IMR-90 (cell line): ENCODE measurements around the gene GDI2. TPM values are rescaled to one million over a fixed set of nuclear protein-coding genes. Genes with fewer than 3 reads are reported as not detected.

Experiments used
- ATAC-seq: fragments of 200-7000 bp; cut with Tn5 transposase; 2 replicates; pipeline ENCODE4 v1.9.1; 2020; ENCODE audit warnings: low read depth, mild to moderate bottlenecking, moderate library complexity
- BruUV-seq: library from RNA; stranded (reverse); fragments of 400-500 nt; replicated peaks from 2 replicates; lab custom pipeline; 2021; lab: Mats Ljungman, UMichigan
- CTCF ChIA-PET: fragments of 300-600 bp; formaldehyde crosslinking; extraction: SDS; loops from one replicate; lab custom pipeline; 2021; ENCODE audit warnings: antibody characterized with exemption; lab: Yijun Ruan, JAX
- POLR2A ChIA-PET: fragments of 300-600 bp; sonication (Branson Sonifier 250); formaldehyde crosslinking; loops from one replicate; lab custom pipeline; 2022; ENCODE audit warnings: antibody characterized with exemption; ENCODE audit not compliant: unreplicated experiment; lab: Charles Lee
- DNase-seq: peaks from one replicate; pipeline ENCODE4 v3.0.0; 2013
- H2AFZ ChIP-seq: replicated peaks from 2 replicates; pipeline ENCODE3; 2013; ENCODE audit warnings: low read length, mild to moderate bottlenecking; ENCODE audit not compliant: poor library complexity
- H2AK5ac ChIP-seq: 2 replicates; pipeline ENCODE4 v1.6.1; 2013; ENCODE audit warnings: low read depth, low read length, inconsistent platforms
- H2AK9ac ChIP-seq: replicated peaks from 2 replicates; pipeline ENCODE3; 2013; ENCODE audit warnings: mild to moderate bottlenecking, low read depth, low read length, moderate library complexity; ENCODE audit not compliant: poor library complexity
- H2BK120ac ChIP-seq: 2 replicates; pipeline ENCODE4 v1.6.1; 2013; ENCODE audit warnings: low read depth, low read length, inconsistent platforms
- H2BK15ac ChIP-seq: 3 replicates; pipeline ENCODE4 v1.6.1; 2013; ENCODE audit warnings: low read depth, low read length, inconsistent platforms
- H2BK20ac ChIP-seq: 2 replicates; pipeline ENCODE4 v1.6.1; 2013; ENCODE audit warnings: low read depth, mild to moderate bottlenecking, inconsistent platforms, low read length, moderate library complexity
- H2BK5ac ChIP-seq: 2 replicates; pipeline ENCODE4 v1.6.1; 2013; ENCODE audit warnings: mild to moderate bottlenecking, low read depth, low read length, inconsistent platforms; ENCODE audit not compliant: poor library complexity, severe bottlenecking
- H3K14ac ChIP-seq: replicated peaks from 2 replicates; pipeline ENCODE4 v1.6.1; 2013; ENCODE audit warnings: low read depth, low read length, inconsistent platforms
- H3K18ac ChIP-seq: 2 replicates; pipeline ENCODE4 v1.6.1; 2013; ENCODE audit warnings: low read depth, low read length, control low read depth
- H3K23ac ChIP-seq: 2 replicates; pipeline ENCODE4 v1.6.1; 2013; ENCODE audit warnings: low read depth, low read length, inconsistent platforms
- H3K27ac ChIP-seq: 2 replicates; pipeline ENCODE4 v1.5.1; 2013; ENCODE audit warnings: mild to moderate bottlenecking, control low read depth, low read length; ENCODE audit not compliant: insufficient read depth
- H3K27me3 ChIP-seq: 2 replicates; pipeline ENCODE4 v1.6.1; 2013; ENCODE audit warnings: low read length; ENCODE audit not compliant: control insufficient read depth, insufficient read depth
- H3K36me3 ChIP-seq: 2 replicates; pipeline ENCODE4 v1.6.1; 2013; ENCODE audit warnings: low read length, mixed read lengths; ENCODE audit not compliant: control insufficient read depth, insufficient read depth
- H3K4ac ChIP-seq: 2 replicates; pipeline ENCODE4 v1.6.1; 2013; ENCODE audit warnings: low read depth, low read length, inconsistent platforms
- H3K4me1 ChIP-seq: 2 replicates; pipeline ENCODE4 v1.6.1; 2013; ENCODE audit warnings: low read length, mixed read lengths; ENCODE audit not compliant: control insufficient read depth, insufficient read depth
- H3K4me2 ChIP-seq: 2 replicates; pipeline ENCODE4 v1.6.1; 2013; ENCODE audit warnings: low read depth, mild to moderate bottlenecking, control low read depth, low read length, moderate library complexity
- H3K4me3 ChIP-seq: 2 replicates; pipeline ENCODE4 v1.5.1; 2013; ENCODE audit warnings: low read depth, mild to moderate bottlenecking, control low read depth, low read length, moderate library complexity; ENCODE audit not compliant: insufficient read depth
- H3K56ac ChIP-seq: 2 replicates; pipeline ENCODE4 v1.6.1; 2013; ENCODE audit warnings: low read length, inconsistent platforms; ENCODE audit not compliant: insufficient read depth; ENCODE audit errors: extremely low read depth
- H3K79me1 ChIP-seq, 2 experiments: 2 replicates each; pipeline ENCODE4 v1.6.1; 2013; ENCODE audit warnings: low read length in 2 of 2, inconsistent platforms in 1 of 2, low read depth in 1 of 2
- H3K9ac ChIP-seq: 2 replicates; pipeline ENCODE4 v1.6.1; 2013; ENCODE audit warnings: low read depth, low read length, control low read depth
- H3K9me1 ChIP-seq: 2 replicates; pipeline ENCODE4 v1.6.1; 2013; ENCODE audit warnings: low read length, inconsistent platforms; ENCODE audit not compliant: insufficient read depth
- H3K9me3 ChIP-seq: 2 replicates; pipeline ENCODE4 v1.6.1; 2013; ENCODE audit warnings: low read length; ENCODE audit not compliant: control insufficient read depth, insufficient read depth
- H4K20me1 ChIP-seq: 2 replicates; pipeline ENCODE4 v1.6.1; 2013; ENCODE audit warnings: low read length, inconsistent platforms; ENCODE audit not compliant: insufficient read depth
- H4K5ac ChIP-seq: 2 replicates; pipeline ENCODE4 v1.6.1; 2013; ENCODE audit warnings: mild to moderate bottlenecking, low read depth, low read length, control low read depth
- H4K8ac ChIP-seq, 2 experiments: 2 replicates each; pipeline ENCODE4 v1.6.1; 2013; ENCODE audit warnings: low read depth in 2 of 2, low read length in 2 of 2, control low read depth in 1 of 2, inconsistent platforms in 1 of 2
- H4K91ac ChIP-seq: 2 replicates; pipeline ENCODE4 v1.6.1; 2013; ENCODE audit warnings: low read depth, low read length, inconsistent platforms; ENCODE audit not compliant: insufficient read depth
- BHLHE40 ChIP-seq: fragments of 150-350 bp; IDR thresholded peaks from 2 replicates; pipeline ENCODE4 v1.6.1; 2016; ENCODE audit warnings: mild to moderate bottlenecking, low read depth, low read length
- CTCF ChIP-seq: conservative IDR thresholded peaks from 2 replicates; pipeline ENCODE4 v1.5.1; 2012; ENCODE audit warnings: mild to moderate bottlenecking, low read depth, low read length, improper control_type of control experiment
- ELK1 ChIP-seq: fragments of 150-350 bp; IDR thresholded peaks from 2 replicates; pipeline ENCODE4 v1.6.1; 2016; ENCODE audit warnings: low read depth, mild to moderate bottlenecking, low read length, moderate library complexity, borderline replicate concordance
- FOS ChIP-seq: fragments of 150-350 bp; IDR thresholded peaks from 2 replicates; pipeline ENCODE4 v1.6.1; 2016; ENCODE audit warnings: low read depth, low read length
- MXI1 ChIP-seq: IDR thresholded peaks from 2 replicates; pipeline ENCODE4 v1.6.1; 2012; ENCODE audit warnings: low read depth, mild to moderate bottlenecking, low read length, moderate library complexity, borderline replicate concordance
- NFE2L2 ChIP-seq: fragments of 150-350 bp; IDR thresholded peaks from 2 replicates; pipeline ENCODE4 v1.6.1; 2016; ENCODE audit warnings: low read depth, mild to moderate bottlenecking, low read length
- POLR2A ChIP-seq: IDR thresholded peaks from 2 replicates; pipeline ENCODE4 v1.6.1; 2012; ENCODE audit warnings: mild to moderate bottlenecking, low read depth, low read length
- RCOR1 ChIP-seq: IDR thresholded peaks from 2 replicates; pipeline ENCODE4 v1.6.1; 2012; ENCODE audit warnings: mild to moderate bottlenecking, low read length, improper control_type of control experiment; ENCODE audit not compliant: insufficient replicate concordance
- RFX5 ChIP-seq: IDR thresholded peaks from 2 replicates; pipeline ENCODE4 v1.8.0; 2012; ENCODE audit warnings: low read depth, mild to moderate bottlenecking, low read length, moderate library complexity
- SMC3 ChIP-seq: fragments of 150-350 bp; IDR thresholded peaks from 2 replicates; pipeline ENCODE4 v1.6.1; 2016; ENCODE audit warnings: low read depth, mild to moderate bottlenecking, antibody characterized with exemption, low read length, moderate library complexity
- WGBS, 2 experiments: methylation state at CpG; one replicate each; pipeline versions ENCODE4 v1.1.5 to v1.1.7; 2013; ENCODE audit warnings: missing lambda C conversion rate in 2 of 2; ENCODE audit not compliant: insufficient read length in 1 of 2; ENCODE audit errors: extremely low coverage in 2 of 2; 5-methylcytosine and 5-hydroxymethylcytosine counted together
- dilution Hi-C: fragments of 300-500 bp; cut with HindIII; formaldehyde crosslinking; loops from one replicate; pipeline ENCODE4 v1.14.3; 2018; ENCODE audit warnings: low sequenced_read_pairs; ENCODE audit not compliant: unreplicated experiment
- in situ Hi-C: fragments of 300-500 bp; cut with MboI; formaldehyde crosslinking; loops from 3 replicates; pipeline ENCODE4 v1.14.3; 2019; ENCODE audit warnings: low sequenced_read_pairs, inconsistent platforms, mixed read lengths
- intact Hi-C: fragments of 100-400 bp; cut with micrococcal nuclease; formaldehyde crosslinking; loops from 2 replicates; pipeline ENCODE4 v1.10.0; 2022
- polyA plus RNA-seq, 3 experiments: library from polyadenylated mRNA; depleted of rRNA; stranded (reverse); fragments of >200 nt; gene quantifications; 2 replicates each; pipeline ENCODE4 v1.2.3, GENCODE V29; 2012; ENCODE audit warnings: low replicate concordance in 1 of 3
- total RNA-seq: library from RNA; depleted of rRNA; stranded (reverse); fragments of >200 nt; gene quantifications from 2 replicates; pipeline ENCODE4 v1.2.3, GENCODE V29; 2012

The GDI2 gene
- total and polyA plus RNA-seq, 2 of the 4 experiments (the other 2 are of a cell fraction) = 171 to 396 TPM

GRCh38 chr10:5809527-5810154, 3.6 kb downstream of the GDI2 start:
- no peak overlapping the region for H3K4me3 ChIP-seq
- dilution Hi-C loops (no loop called here), in situ Hi-C loops (no loop called here), intact Hi-C loops (loop anchor here (5.0 kb wide), 2 partner anchors 78 to 122 kb away; partner anchors contain the start of gene ANKRD16)
- H4K91ac ChIP-seq = no peak overlapping the region
- no peak overlapping the region for H2BK120ac ChIP-seq
- H2BK5ac ChIP-seq = no peak overlapping the region
- peaks cover 6% of the 10 kb centered on the region for H3K4me1 ChIP-seq
- H3K27me3 ChIP-seq = no peaks in the 10 kb centered on the region
- 0 out of 2 replicates have a peak overlapping the region, but pooled peaks have one; percentile 15 for H3K23ac ChIP-seq
- H3K9ac ChIP-seq = no peak overlapping the region
- ChIA-PET CTCF (no interaction called here), POLR2A (no interaction called here)
- H2AFZ ChIP-seq = no peak overlapping the region
- DNase-seq = peak; percentile 1
- no peak overlapping the region for H3K14ac ChIP-seq
- BruUV-seq = no TSS peak
- no peak overlapping the region for H4K8ac ChIP-seq
- no peak overlapping the region for H2BK20ac ChIP-seq
- H3K9me1 ChIP-seq = peaks cover 6% of the 10 kb centered on the region; the same call in 1 of the 2 replicates
- H3K56ac ChIP-seq = no peak overlapping the region
- H3K4me2 ChIP-seq = peak overlapping the region; percentile 71
- H2BK15ac ChIP-seq = no peak overlapping the region
- no peak for ATAC-seq
- no peak overlapping the region for H4K5ac ChIP-seq
- H2AK5ac ChIP-seq = no peak overlapping the region
- no peaks in the 10 kb centered on the region for H3K9me3 ChIP-seq
- H3K4ac ChIP-seq = no peak overlapping the region
- H3K18ac ChIP-seq = no peak overlapping the region
- H3K36me3 ChIP-seq = peaks cover 6% of the 10 kb centered on the region
- peaks cover 76% of the 10 kb centered on the region for H4K20me1 ChIP-seq
- H2AK9ac ChIP-seq = no peak overlapping the region
- TF ChIP-seq BHLHE40 (no peak), CTCF (no peak), RFX5 (no peak), FOS (no peak), RCOR1 (no peak), POLR2A (no peak), SMC3 (no peak), NFE2L2 (no peak), ELK1 (no peak), MXI1 (no peak)
- H3K79me1 ChIP-seq = peaks cover 8 to 32% of the 10 kb centered on the region in 2 experiments
- no CpG with 5 or more reads among the region's 4 CpGs for WGBS, 2 experiments
- no peak overlapping the region for H3K27ac ChIP-seq
